SK-N-MC (cell line): ENCODE data around the gene SERPINA4.

Experiments used
- EZH2 ChIP-seq: fragments of 200-600 bp; sonication (generic); IDR thresholded peaks from one replicate; pipeline ENCODE4 v1.6.1; 2017; ENCODE audit warnings: antibody characterized with exemption
- FOXP2 ChIP-seq: optimal IDR thresholded peaks from 2 replicates; pipeline ENCODE3; 2011; ENCODE audit warnings: mild to moderate bottlenecking, moderate library complexity; ENCODE audit not compliant: insufficient read depth; ENCODE audit errors: extremely low read length, control extremely low read depth
- POLR2AphosphoS5 ChIP-seq: IDR thresholded peaks from 2 replicates; pipeline ENCODE4 v1.6.1; 2012; ENCODE audit warnings: mild to moderate bottlenecking, low read depth, low read length, borderline replicate concordance

- TF ChIP-seq FOXP2 (no peak), EZH2 (no peak), POLR2AphosphoS5 (no peak)
These were observed 13.1 kb downstream of the SERPINA4 start for GRCh38 chr14:94574336-94574735.
